CD4-positive, alpha-beta T cell (primary cell): Measurements from ENCODE around the gene DUSP14. TPM values are rescaled to one million over a fixed set of nuclear protein-coding genes. Genes with fewer than 3 reads are reported as not detected.

ENCODE experiments used
- ATAC-seq: fragments of 200-7000 bp; cut with Tn5 transposase; one replicate; pipeline ENCODE4 v1.10.0; 2022; ENCODE audit warnings: mild to moderate bottlenecking; ENCODE audit not compliant: poor library complexity
- CTCF ChIA-PET: fragments of 350-600 bp; sonication (Branson Sonifier 250); formaldehyde crosslinking; loops from one replicate; lab custom pipeline; 2021; ENCODE audit warnings: antibody characterized with exemption, inconsistent platforms; lab: Charles Lee
- POLR2A ChIA-PET: fragments of 350-600 bp; sonication (Branson Sonifier 250); formaldehyde crosslinking; loops from one replicate; lab custom pipeline; 2021; ENCODE audit warnings: antibody characterized with exemption, inconsistent platforms; lab: Charles Lee
- DNase-seq, 14 experiments: peaks; one replicate each; pipeline ENCODE4 v3.0.0-alpha.2; 2013 to 2020; ENCODE audit warnings: mixed read lengths in 2 of 14
- H3K27ac ChIP-seq, 2 donors: one replicate each; pipeline versions ENCODE4 v1.5.1 to v1.7.0; 2013; ENCODE audit warnings: low read length in 2 of 2, low read depth in 1 of 2, mild to moderate bottlenecking in 1 of 2
- H3K27me3 ChIP-seq, 2 experiments: 1 replicate in 1 of 2; 2 replicates in 1 of 2; pipeline versions ENCODE4 v1.6.1 to v1.7.0; 2013; ENCODE audit warnings: low read length in 2 of 2, control low read depth in 1 of 2, mild to moderate bottlenecking in 1 of 2, moderate library complexity in 1 of 2; ENCODE audit not compliant: insufficient read depth in 2 of 2, control insufficient read depth in 1 of 2
- H3K36me3 ChIP-seq: one replicate; pipeline ENCODE4 v1.6.1; 2013; ENCODE audit warnings: low read length, control low read depth; ENCODE audit not compliant: insufficient read depth
- H3K4me1 ChIP-seq: one replicate; pipeline ENCODE4 v1.6.1; 2013; ENCODE audit warnings: low read length, control low read depth; ENCODE audit not compliant: insufficient read depth
- H3K4me3 ChIP-seq: one replicate; pipeline ENCODE4 v1.5.1; 2013; ENCODE audit warnings: mild to moderate bottlenecking, low read length, moderate library complexity
- H3K9me3 ChIP-seq, 2 experiments: 1 replicate in 1 of 2; 2 replicates in 1 of 2; pipeline versions ENCODE4 v1.6.1 to v1.7.0; 2013; ENCODE audit warnings: low read length in 2 of 2, mild to moderate bottlenecking in 2 of 2, control low read depth in 1 of 2, moderate library complexity in 1 of 2; ENCODE audit not compliant: control insufficient read depth in 1 of 2, insufficient read depth in 1 of 2
- H3K27ac Mint-ChIP-seq: one replicate; pipeline ENCODE4 v1.8.0; 2020; ENCODE audit warnings: mixed read lengths
- H3K27me3 Mint-ChIP-seq: one replicate; pipeline ENCODE4 v1.8.0; 2021; ENCODE audit warnings: mixed read lengths
- H3K36me3 Mint-ChIP-seq: one replicate; pipeline ENCODE4 v1.8.0; 2021; ENCODE audit warnings: low read depth, mixed read lengths
- H3K4me1 Mint-ChIP-seq: one replicate; pipeline ENCODE4 v1.8.0; 2021; ENCODE audit warnings: low read depth, mixed read lengths
- H3K4me3 Mint-ChIP-seq: one replicate; pipeline ENCODE4 v1.8.0; 2020; ENCODE audit warnings: mild to moderate bottlenecking, mixed read lengths
- H3K9me3 Mint-ChIP-seq: one replicate; pipeline ENCODE4 v1.8.0; 2020; ENCODE audit warnings: mixed read lengths
- intact Hi-C, 2 experiments: fragments of 100-400 bp; cut with DNase I in 1 of 2; cut with micrococcal nuclease in 1 of 2; formaldehyde crosslinking; loops; one replicate each; pipeline versions ENCODE4 v1.15.1 to v1.9.0; 2023 to 2025; cut with DNase I, micrococcal nuclease
- total RNA-seq, 174 experiments: library from RNA in 2 of 174; stranded (reverse) in 2 of 174; gene quantifications; one replicate each; pipeline ENCODE4 v1.2.3 and lab custom pipeline; 2021 to 2026
- TF ChIP-seq, protein P1 (sequence below): fragments of 200-600 bp; IDR thresholded peaks from one replicate; pipeline ENCODE4 v1.8.0; 2022; ENCODE audit warnings: antibody characterized with exemption, mild to moderate bottlenecking

DUSP14 gene
- total RNA-seq, 2 experiments from 2014 or later: 4.4 to 4.9 TPM

DNA sequence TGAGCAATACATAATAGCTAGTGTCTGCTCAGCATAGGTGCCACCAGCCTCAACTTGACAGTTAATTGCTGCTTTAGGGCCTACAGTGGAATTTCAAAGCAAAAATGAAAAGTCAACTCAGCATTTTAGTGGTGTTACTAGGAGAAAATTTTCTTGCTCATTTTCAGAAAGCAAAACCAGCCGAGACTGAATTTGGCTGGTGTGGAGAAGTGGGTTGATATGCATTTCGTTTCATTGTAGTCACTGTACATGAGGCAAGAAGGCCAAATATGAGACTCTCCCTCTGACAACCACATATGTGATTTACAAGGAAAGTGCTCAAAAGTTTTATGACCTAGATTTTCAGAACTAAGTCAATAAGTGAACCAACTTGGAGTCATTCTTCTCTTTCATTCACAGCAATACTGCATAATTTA is 54.0 kb downstream of the DUSP14 start:
- Mint-ChIP-seq H3K4me1 (peaks cover 23% of the 10 kb centered on the region), H3K9me3 (no peaks in the 10 kb centered on the region), H3K36me3 (peaks cover 80% of the 10 kb centered on the region), H3K27me3 (no peaks in the 10 kb centered on the region), H3K27ac (peak overlapping the region; percentile 52), H3K4me3 (no peak overlapping the region)
- Histone ChIP-seq H3K4me3 (no peak overlapping the region), H3K27ac (no peak overlapping the region), H3K36me3 (peaks cover 72% of the 10 kb centered on the region), H3K4me1 (peaks cover 4% of the 10 kb centered on the region), H3K9me3 (no peaks in the 10 kb centered on the region), H3K27me3 (no peaks in the 10 kb centered on the region)
- ATAC-seq (no peak), DNase-seq (no peak)
- POLR2A ChIA-PET: no interaction called here
- CTCF ChIA-PET: interaction anchor here (0.7 to 1.1 kb wide), 2 partner anchors 49 to 66 kb away, joined by 3 to 4 read pairs; partner anchors contain the start of gene SYNRG
- TF ChIP-seq, protein P1, sequence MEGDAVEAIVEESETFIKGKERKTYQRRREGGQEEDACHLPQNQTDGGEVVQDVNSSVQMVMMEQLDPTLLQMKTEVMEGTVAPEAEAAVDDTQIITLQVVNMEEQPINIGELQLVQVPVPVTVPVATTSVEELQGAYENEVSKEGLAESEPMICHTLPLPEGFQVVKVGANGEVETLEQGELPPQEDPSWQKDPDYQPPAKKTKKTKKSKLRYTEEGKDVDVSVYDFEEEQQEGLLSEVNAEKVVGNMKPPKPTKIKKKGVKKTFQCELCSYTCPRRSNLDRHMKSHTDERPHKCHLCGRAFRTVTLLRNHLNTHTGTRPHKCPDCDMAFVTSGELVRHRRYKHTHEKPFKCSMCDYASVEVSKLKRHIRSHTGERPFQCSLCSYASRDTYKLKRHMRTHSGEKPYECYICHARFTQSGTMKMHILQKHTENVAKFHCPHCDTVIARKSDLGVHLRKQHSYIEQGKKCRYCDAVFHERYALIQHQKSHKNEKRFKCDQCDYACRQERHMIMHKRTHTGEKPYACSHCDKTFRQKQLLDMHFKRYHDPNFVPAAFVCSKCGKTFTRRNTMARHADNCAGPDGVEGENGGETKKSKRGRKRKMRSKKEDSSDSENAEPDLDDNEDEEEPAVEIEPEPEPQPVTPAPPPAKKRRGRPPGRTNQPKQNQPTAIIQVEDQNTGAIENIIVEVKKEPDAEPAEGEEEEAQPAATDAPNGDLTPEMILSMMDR: no peak
- intact Hi-C loops: no loop called here

DNA sequence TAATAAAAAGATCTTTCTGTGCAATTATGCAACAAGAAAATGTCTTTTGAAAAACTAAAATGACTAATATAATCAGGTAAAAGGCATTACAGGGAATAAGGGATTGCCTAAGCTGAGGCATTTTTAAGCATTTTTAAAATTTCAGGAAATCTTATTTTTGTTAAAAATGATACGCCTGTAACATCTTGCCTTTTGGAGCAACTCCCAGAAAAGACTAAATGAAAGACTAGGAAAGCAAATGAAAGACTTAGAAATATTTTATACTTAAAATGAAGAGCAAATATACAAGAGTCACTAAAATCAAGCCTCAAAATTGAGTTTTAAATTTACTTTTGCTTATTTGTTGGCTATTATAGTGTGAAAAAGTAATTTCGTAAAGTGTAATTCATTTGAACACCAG is 55.8 kb downstream of the DUSP14 start:
- no peaks in the 10 kb centered on the region for H3K9me3 Mint-ChIP-seq
- peaks cover 39% of the 10 kb centered on the region for H3K4me1 Mint-ChIP-seq
- peak overlapping the region; percentile 30 for H3K27ac Mint-ChIP-seq
- no peak overlapping the region for H3K4me3 Mint-ChIP-seq
- no peak for ATAC-seq
- Histone ChIP-seq H3K27me3 (no peaks in the 10 kb centered on the region), H3K27ac (no peak overlapping the region), H3K4me3 (no peak overlapping the region), H3K9me3 (no peaks in the 10 kb centered on the region), H3K36me3 (peaks cover 62% of the 10 kb centered on the region), H3K4me1 (peaks cover 4% of the 10 kb centered on the region)
- peaks cover 77% of the 10 kb centered on the region for H3K36me3 Mint-ChIP-seq
- POLR2A ChIA-PET: interaction anchor here (0.6 kb wide), 1 partner anchor 10 kb away, joined by 3 read pairs; no protein-coding TSS in a partner anchor
- no peak for DNase-seq
- H3K27me3 Mint-ChIP-seq: no peaks in the 10 kb centered on the region
- TF ChIP-seq, protein P1: no peak
- CTCF ChIA-PET: interaction anchor here (1.5 kb wide), 1 partner anchor 38 kb away, joined by 3 read pairs; no protein-coding TSS in a partner anchor
- intact Hi-C loops: no loop called here

DNA sequence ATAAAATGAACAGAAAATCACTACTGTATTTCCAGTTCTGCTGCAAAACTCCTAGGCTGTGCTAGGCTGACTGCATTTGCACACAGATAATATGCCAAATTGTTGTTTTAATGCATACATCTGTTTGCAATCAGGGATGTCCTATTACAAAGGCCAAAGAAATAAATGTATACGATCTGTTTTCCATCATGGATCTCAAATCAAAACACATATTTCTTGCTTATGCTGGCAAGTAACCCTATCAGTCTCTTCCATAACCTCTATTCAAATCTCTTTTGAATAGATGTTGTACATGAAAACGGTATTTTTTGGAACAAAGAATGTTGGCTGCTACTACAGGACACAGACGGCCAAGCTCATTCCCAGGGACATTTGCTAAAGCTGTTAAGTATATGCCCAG is 56.6 kb downstream of the DUSP14 start:
- POLR2A ChIA-PET: no interaction called here
- no peak overlapping the region for H3K4me3 Mint-ChIP-seq
- intact Hi-C loops: no loop called here
- Histone ChIP-seq H3K9me3 (no peaks in the 10 kb centered on the region), H3K27ac (no peak overlapping the region), H3K36me3 (peaks cover 61% of the 10 kb centered on the region), H3K4me3 (no peak overlapping the region), H3K27me3 (no peaks in the 10 kb centered on the region), H3K4me1 (peaks cover 4% of the 10 kb centered on the region)
- no peaks in the 10 kb centered on the region for H3K9me3 Mint-ChIP-seq
- TF ChIP-seq, protein P1: no peak
- DNase-seq: no peak
- no peak for ATAC-seq
- no peaks in the 10 kb centered on the region for H3K27me3 Mint-ChIP-seq
- H3K27ac Mint-ChIP-seq: peak overlapping the region; percentile 79
- CTCF ChIA-PET: interaction anchor here (1.5 kb wide), 1 partner anchor 37 kb away, joined by 3 read pairs; no protein-coding TSS in a partner anchor
- H3K4me1 Mint-ChIP-seq: peaks cover 47% of the 10 kb centered on the region
- H3K36me3 Mint-ChIP-seq: peaks cover 78% of the 10 kb centered on the region
